ENCODE results near the gene CHRNG.

DNA sequence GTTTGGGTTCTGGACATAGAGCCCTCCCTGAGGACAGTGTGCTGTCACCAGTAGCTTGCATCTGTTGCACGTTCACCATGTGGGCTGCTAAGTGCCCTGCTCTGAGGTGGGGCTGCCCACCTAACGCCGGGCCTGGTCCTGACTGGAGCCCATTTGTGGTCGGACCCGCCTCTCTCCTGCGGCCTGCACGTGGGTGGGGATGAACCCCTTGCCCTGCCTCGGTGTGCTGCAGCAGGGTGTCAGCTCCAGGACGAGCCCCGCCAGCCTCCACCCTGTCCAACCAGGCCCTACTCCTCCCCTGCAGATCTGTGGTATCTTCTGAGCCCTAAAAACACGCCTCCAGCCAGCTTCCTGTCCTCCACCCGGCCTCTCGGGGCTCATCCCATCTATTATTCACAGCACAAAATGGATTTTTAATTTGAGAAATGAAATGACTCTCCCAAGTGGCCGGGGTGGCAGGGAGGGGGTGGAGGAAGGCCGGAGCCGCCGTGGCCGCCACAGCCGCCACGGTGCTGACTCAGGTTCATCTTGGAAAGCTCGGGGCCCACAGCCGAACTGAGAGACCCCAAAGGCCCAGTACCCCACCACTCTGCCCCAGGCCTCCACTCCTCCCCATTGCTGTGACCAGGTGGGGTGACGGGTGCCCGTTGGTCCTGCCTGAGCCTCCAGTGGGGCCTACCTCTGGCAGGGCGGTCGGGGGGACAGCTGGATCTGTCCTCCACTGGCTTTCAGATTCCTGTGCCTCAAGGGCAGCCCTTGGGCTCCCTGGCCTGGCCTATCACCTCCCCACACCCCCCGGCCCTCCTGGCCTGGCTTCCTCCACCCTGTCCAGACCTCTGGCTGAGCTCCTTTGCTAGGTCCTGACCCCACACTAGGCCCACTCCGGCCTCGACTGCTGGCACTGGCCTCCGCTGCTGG, 49.0 kb upstream of the CHRNG start:
- TF ChIP-seq, protein P1, sequence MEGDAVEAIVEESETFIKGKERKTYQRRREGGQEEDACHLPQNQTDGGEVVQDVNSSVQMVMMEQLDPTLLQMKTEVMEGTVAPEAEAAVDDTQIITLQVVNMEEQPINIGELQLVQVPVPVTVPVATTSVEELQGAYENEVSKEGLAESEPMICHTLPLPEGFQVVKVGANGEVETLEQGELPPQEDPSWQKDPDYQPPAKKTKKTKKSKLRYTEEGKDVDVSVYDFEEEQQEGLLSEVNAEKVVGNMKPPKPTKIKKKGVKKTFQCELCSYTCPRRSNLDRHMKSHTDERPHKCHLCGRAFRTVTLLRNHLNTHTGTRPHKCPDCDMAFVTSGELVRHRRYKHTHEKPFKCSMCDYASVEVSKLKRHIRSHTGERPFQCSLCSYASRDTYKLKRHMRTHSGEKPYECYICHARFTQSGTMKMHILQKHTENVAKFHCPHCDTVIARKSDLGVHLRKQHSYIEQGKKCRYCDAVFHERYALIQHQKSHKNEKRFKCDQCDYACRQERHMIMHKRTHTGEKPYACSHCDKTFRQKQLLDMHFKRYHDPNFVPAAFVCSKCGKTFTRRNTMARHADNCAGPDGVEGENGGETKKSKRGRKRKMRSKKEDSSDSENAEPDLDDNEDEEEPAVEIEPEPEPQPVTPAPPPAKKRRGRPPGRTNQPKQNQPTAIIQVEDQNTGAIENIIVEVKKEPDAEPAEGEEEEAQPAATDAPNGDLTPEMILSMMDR (IDR thresholded peaks at IDR 0.05; ENCODE audit: poor library complexity, severe bottlenecking) = no peak
- no peak for TF ChIP-seq EP300 (conservative IDR thresholded peaks at IDR 0.05; ENCODE audit: poor library complexity, severe bottlenecking)
- no peak for TF ChIP-seq POLR2AphosphoS5 (IDR thresholded peaks at IDR 0.05)
- TF ChIP-seq EZH2 (IDR thresholded peaks at IDR 0.05; ENCODE audit: borderline replicate concordance, insufficient read depth, low read length, poor library complexity, severe bottlenecking) = no peak
- no peak for TF ChIP-seq RAD21 (conservative IDR thresholded peaks at IDR 0.05)
- no peak for TF ChIP-seq TAF1 (IDR thresholded peaks at IDR 0.05; ENCODE audit: low read depth)

Data from neural cell (in vitro differentiated cells).